Prostate gland (tissue), 2 donors: ENCODE data around the gene CNTNAP2.

Source experiments
- POLR2A ChIP-seq: fragments of 450-650 bp; IDR thresholded peaks from one replicate; pipeline ENCODE4 v1.6.1; 2016; ENCODE audit warnings: antibody characterized with exemption, mild to moderate bottlenecking
- TF ChIP-seq, protein P1 (sequence below), 4 experiments: fragments of 200-600 bp in 2 of 4; fragments of 450-650 bp in 2 of 4; sonication (generic) in 2 of 4; IDR thresholded peaks; 1 replicate in 3 of 4; 2 replicates in 1 of 4; pipeline ENCODE4 v1.5.1; 2016 to 2019; ENCODE audit warnings: antibody characterized with exemption in 4 of 4, mild to moderate bottlenecking in 2 of 4, moderate library complexity in 2 of 4

DNA sequence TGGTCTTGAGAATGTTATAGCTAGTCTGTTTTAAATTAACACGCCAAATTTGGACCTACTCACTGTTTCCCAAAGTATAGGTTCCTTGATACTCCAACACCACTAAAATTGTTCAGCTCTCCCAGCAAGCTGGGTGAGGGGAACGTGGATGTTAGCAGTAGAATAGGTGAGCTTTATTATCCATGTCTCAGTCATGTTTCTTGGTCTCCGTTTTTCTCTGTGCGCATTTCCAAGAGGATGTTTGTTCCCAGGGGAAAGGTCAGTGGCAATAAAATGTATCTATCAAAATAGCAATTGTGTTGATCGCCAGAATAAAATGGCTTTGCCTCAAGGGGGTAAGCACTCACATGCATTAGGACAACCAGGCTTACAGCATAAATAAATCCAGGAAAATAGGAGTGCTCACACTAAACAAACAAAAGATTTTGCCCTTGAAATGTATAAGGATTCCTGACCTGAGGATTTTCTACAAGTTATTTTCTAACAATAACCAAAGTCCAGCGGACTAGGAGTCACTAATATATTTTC is 2286.9 kb downstream of the CNTNAP2 start:
- TF ChIP-seq, protein P1, sequence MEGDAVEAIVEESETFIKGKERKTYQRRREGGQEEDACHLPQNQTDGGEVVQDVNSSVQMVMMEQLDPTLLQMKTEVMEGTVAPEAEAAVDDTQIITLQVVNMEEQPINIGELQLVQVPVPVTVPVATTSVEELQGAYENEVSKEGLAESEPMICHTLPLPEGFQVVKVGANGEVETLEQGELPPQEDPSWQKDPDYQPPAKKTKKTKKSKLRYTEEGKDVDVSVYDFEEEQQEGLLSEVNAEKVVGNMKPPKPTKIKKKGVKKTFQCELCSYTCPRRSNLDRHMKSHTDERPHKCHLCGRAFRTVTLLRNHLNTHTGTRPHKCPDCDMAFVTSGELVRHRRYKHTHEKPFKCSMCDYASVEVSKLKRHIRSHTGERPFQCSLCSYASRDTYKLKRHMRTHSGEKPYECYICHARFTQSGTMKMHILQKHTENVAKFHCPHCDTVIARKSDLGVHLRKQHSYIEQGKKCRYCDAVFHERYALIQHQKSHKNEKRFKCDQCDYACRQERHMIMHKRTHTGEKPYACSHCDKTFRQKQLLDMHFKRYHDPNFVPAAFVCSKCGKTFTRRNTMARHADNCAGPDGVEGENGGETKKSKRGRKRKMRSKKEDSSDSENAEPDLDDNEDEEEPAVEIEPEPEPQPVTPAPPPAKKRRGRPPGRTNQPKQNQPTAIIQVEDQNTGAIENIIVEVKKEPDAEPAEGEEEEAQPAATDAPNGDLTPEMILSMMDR (IDR thresholded peaks at IDR 0.05): no peak
- TF ChIP-seq POLR2A: no peak
